Astrocyte (in vitro differentiated cells and primary cell): Measurements from ENCODE around the gene NUTM1. TPM values are rescaled to one million over a fixed set of nuclear protein-coding genes. Genes with fewer than 3 reads are reported as not detected.

Source experiments
- DNase-seq: peaks from one replicate; pipeline ENCODE4 v3.0.0-alpha.2; 2010; ENCODE audit warnings: low read depth
- FAIRE-seq: peaks from 2 replicates; lab custom pipeline; 2011; peaks lifted over from hg19 to GRCh38; lab: Jason Lieb, UNC
- H2AFZ ChIP-seq: 2 replicates; pipeline ENCODE4 v1.6.0; 2012; ENCODE audit warnings: low read depth, low read length, inconsistent platforms
- H3K27ac ChIP-seq: 2 replicates; pipeline ENCODE4 v1.5.1; 2011; ENCODE audit warnings: low read depth, low read length, inconsistent platforms
- H3K27me3 ChIP-seq: 2 replicates; pipeline ENCODE4 v1.6.0; 2011; ENCODE audit warnings: low read length, inconsistent platforms; ENCODE audit not compliant: insufficient read depth
- H3K36me3 ChIP-seq: 2 replicates; pipeline ENCODE4 v1.5.1; 2011; ENCODE audit warnings: low read length, inconsistent platforms; ENCODE audit not compliant: insufficient read depth
- H3K4me1 ChIP-seq: 2 replicates; pipeline ENCODE4 v1.5.1; 2011; ENCODE audit warnings: low read length, inconsistent platforms; ENCODE audit not compliant: insufficient read depth
- H3K4me2 ChIP-seq: 2 replicates; pipeline ENCODE4 v1.6.0; 2012; ENCODE audit warnings: low read length, inconsistent platforms
- H3K4me3 ChIP-seq: 2 replicates; pipeline ENCODE4 v1.5.1; 2011; ENCODE audit warnings: low read depth, mild to moderate bottlenecking, low read length, inconsistent platforms; ENCODE audit not compliant: insufficient read depth
- H3K79me2 ChIP-seq: 2 replicates; pipeline ENCODE4 v1.6.0; 2012; ENCODE audit warnings: mild to moderate bottlenecking, low read length, inconsistent platforms; ENCODE audit not compliant: insufficient read depth
- H3K9ac ChIP-seq: 2 replicates; pipeline ENCODE4 v1.6.0; 2012; ENCODE audit warnings: mild to moderate bottlenecking, low read length, inconsistent platforms
- H3K9me3 ChIP-seq: 2 replicates; pipeline ENCODE4 v1.5.1; 2012; ENCODE audit warnings: low read depth, mild to moderate bottlenecking, low read length, inconsistent platforms; ENCODE audit not compliant: insufficient read depth
- H4K20me1 ChIP-seq: 2 replicates; pipeline ENCODE4 v1.6.0; 2012; ENCODE audit warnings: low read length, inconsistent platforms; ENCODE audit not compliant: insufficient read depth
- H3K27ac Mint-ChIP-seq: one replicate; pipeline ENCODE4 v1.8.0; 2021; ENCODE audit warnings: mild to moderate bottlenecking, mixed read lengths; ENCODE audit not compliant: unreplicated experiment
- H3K27me3 Mint-ChIP-seq: one replicate; pipeline ENCODE4 v1.8.0; 2021; ENCODE audit warnings: low read depth, mixed read lengths; ENCODE audit not compliant: unreplicated experiment
- H3K36me3 Mint-ChIP-seq: one replicate; pipeline ENCODE4 v1.8.0; 2021; ENCODE audit warnings: low read depth, mixed read lengths; ENCODE audit not compliant: unreplicated experiment
- H3K4me1 Mint-ChIP-seq: one replicate; pipeline ENCODE4 v1.8.0; 2021; ENCODE audit warnings: low read depth, mixed read lengths; ENCODE audit not compliant: unreplicated experiment
- H3K4me3 Mint-ChIP-seq: one replicate; pipeline ENCODE4 v1.8.0; 2021; ENCODE audit warnings: mild to moderate bottlenecking, moderate library complexity, mixed read lengths; ENCODE audit not compliant: unreplicated experiment
- H3K9me3 Mint-ChIP-seq: one replicate; pipeline ENCODE4 v1.8.0; 2021; ENCODE audit warnings: mild to moderate bottlenecking, mixed read lengths; ENCODE audit not compliant: unreplicated experiment
- CTCF ChIP-seq: IDR thresholded peaks from 2 replicates; pipeline ENCODE4 v1.5.1; 2011; ENCODE audit warnings: low read depth, mild to moderate bottlenecking, inconsistent platforms, low read length, moderate library complexity; ENCODE audit not compliant: insufficient read depth
- EZH2 ChIP-seq: IDR thresholded peaks from 2 replicates; pipeline ENCODE4 v1.6.1; 2012; ENCODE audit warnings: mild to moderate bottlenecking, low read length, inconsistent platforms; ENCODE audit not compliant: insufficient read depth
- total RNA-seq: library from RNA; stranded (reverse); gene quantifications from 2 replicates; pipeline ENCODE4 v1.2.1, GENCODE V29; 2021

NUTM1 gene
- total RNA-seq, 1 donor from 2014 or later: not detected

GRCh38 chr15:34353627-34354026, 10.5 kb downstream of the NUTM1 start:
- H3K9me3 Mint-ChIP-seq: no peaks in the 10 kb centered on the region
- no peak overlapping the region for H3K27ac Mint-ChIP-seq
- peaks cover 6% of the 10 kb centered on the region for H3K27me3 Mint-ChIP-seq
- no peak for FAIRE-seq
- no peak for DNase-seq
- Histone ChIP-seq H3K9ac (no peak overlapping the region), H3K4me3 (no peak overlapping the region), H3K4me2 (no peak overlapping the region), H3K36me3 (peaks cover 4% of the 10 kb centered on the region), H3K4me1 (no peaks in the 10 kb centered on the region), H3K79me2 (no peaks in the 10 kb centered on the region), H4K20me1 (no peaks in the 10 kb centered on the region), H2AFZ (no peak overlapping the region), H3K27ac (no peak overlapping the region), H3K9me3 (no peaks in the 10 kb centered on the region), H3K27me3 (peaks cover 2% of the 10 kb centered on the region)
- no peak overlapping the region for H3K4me3 Mint-ChIP-seq
- H3K4me1 Mint-ChIP-seq: no peaks in the 10 kb centered on the region
- TF ChIP-seq CTCF (no peak), EZH2 (no peak)
- H3K36me3 Mint-ChIP-seq: peaks cover 20% of the 10 kb centered on the region

DNA sequence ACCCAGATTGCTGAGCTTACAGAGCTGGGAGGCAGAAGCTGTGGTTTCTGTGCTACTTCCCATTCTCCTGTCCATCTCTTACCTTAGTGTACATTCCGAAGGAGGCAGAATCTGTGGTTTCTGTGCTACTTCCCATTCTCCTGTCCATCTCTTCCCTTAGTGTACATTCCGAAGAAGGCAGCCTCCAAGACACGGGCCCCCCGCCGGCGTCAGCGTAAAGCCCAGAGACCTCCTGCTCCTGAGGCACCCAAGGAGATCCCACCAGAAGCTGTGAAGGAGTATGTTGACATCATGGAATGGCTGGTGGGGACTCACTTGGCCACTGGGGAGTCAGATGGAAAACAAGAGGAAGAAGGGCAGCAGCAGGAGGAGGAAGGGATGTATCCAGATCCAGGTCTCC, 11.2 kb downstream of the NUTM1 start:
- H4K20me1 ChIP-seq: no peaks in the 10 kb centered on the region
- no peaks in the 10 kb centered on the region for H3K9me3 ChIP-seq
- peaks cover 2% of the 10 kb centered on the region for H3K27me3 ChIP-seq
- H3K36me3 ChIP-seq: peaks cover 4% of the 10 kb centered on the region
- no peak overlapping the region for H3K9ac ChIP-seq
- H3K36me3 Mint-ChIP-seq: peaks cover 23% of the 10 kb centered on the region
- FAIRE-seq: no peak
- no peak overlapping the region for H2AFZ ChIP-seq
- H3K27ac Mint-ChIP-seq: no peak overlapping the region
- H3K27me3 Mint-ChIP-seq: peaks cover under 1% of the 10 kb centered on the region
- no peaks in the 10 kb centered on the region for H3K4me1 ChIP-seq
- no peak for TF ChIP-seq EZH2
- TF ChIP-seq CTCF: no peak
- H3K4me1 Mint-ChIP-seq: no peaks in the 10 kb centered on the region
- no peaks in the 10 kb centered on the region for H3K9me3 Mint-ChIP-seq
- DNase-seq: no peak
- no peak overlapping the region for H3K4me3 Mint-ChIP-seq
- H3K4me2 ChIP-seq: no peak overlapping the region
- no peak overlapping the region for H3K27ac ChIP-seq
- H3K79me2 ChIP-seq: no peaks in the 10 kb centered on the region
- no peak overlapping the region for H3K4me3 ChIP-seq

GRCh38 chr15:34355241-34355640, 12.1 kb downstream of the NUTM1 start:
- H3K27ac ChIP-seq: no peak overlapping the region
- TF ChIP-seq EZH2: no peak
- no peak for TF ChIP-seq CTCF

More at GRCh38 chr15:34355241-34355640, 12.1 kb downstream of the NUTM1 start:
- DNase-seq: no peak
- peak overlapping the region; percentile 18 for H3K4me3 Mint-ChIP-seq
- Histone ChIP-seq H3K4me2 (no peak overlapping the region), H3K79me2 (no peaks in the 10 kb centered on the region), H2AFZ (no peak overlapping the region), H3K36me3 (peaks cover 4% of the 10 kb centered on the region), H3K4me3 (no peak overlapping the region), H3K9me3 (no peaks in the 10 kb centered on the region), H3K4me1 (no peaks in the 10 kb centered on the region), H3K9ac (no peak overlapping the region), H4K20me1 (no peaks in the 10 kb centered on the region), H3K27me3 (no peaks in the 10 kb centered on the region)
- H3K27ac Mint-ChIP-seq: no peak overlapping the region
- H3K36me3 Mint-ChIP-seq: peaks cover 26% of the 10 kb centered on the region
- no peaks in the 10 kb centered on the region for H3K4me1 Mint-ChIP-seq
- no peaks in the 10 kb centered on the region for H3K27me3 Mint-ChIP-seq
- no peaks in the 10 kb centered on the region for H3K9me3 Mint-ChIP-seq
- FAIRE-seq: no peak
